ENCODE data around the gene C19orf47. TPM values are rescaled to one million over a fixed set of nuclear protein-coding genes. Genes with fewer than 3 reads are reported as not detected.

The C19orf47 gene
- total and polyA plus RNA-seq, 10 donors, result 8.2 to 21.9 (median 13.0) TPM

GRCh38 chr19:40270362-40271089 lies 77.7 kb downstream of the C19orf47 start:
- Histone ChIP-seq H3K27ac (no peak overlapping the region), H3K4me3 (no peak overlapping the region), H3K4me1 (peaks cover 21 to 96% (median 59%) of the 10 kb centered on the region in 6 donors), H3K9me3 (no peaks in the 10 kb centered on the region), H3K27me3 (replicated peaks in 1 of 7) (no peaks in the 10 kb centered on the region), H3K36me3 (peaks cover 0 to 60% (median 0%) of the 10 kb centered on the region in 6 donors)
- intact Hi-C loops (cut with DNase I; ENCODE audit: low total_unique reads), result no loop called here
- DNase-seq, result no peak
- TF ChIP-seq POLR2A (IDR thresholded peaks at IDR 0.05) (no peak), CTCF (IDR thresholded peaks at IDR 0.05 in 8 of 11, conservative IDR thresholded peaks at IDR 0.05 in 3 of 11) (peak in 1 of 11 experiments; percentile 6)
- WGBS, 5 donors, result 76 to 86% (median 81%) methylated on average over 11 to 12 of the region's 12 CpGs

Small RNA genes lying within 50 kb of the gene (microRNA-seq; reads per million reads assigned to microRNA genes)
- gene MIR641 (13.0 to 23.8 (median 23.5) reads per million in 3 donors), gene MIR6796 (0.28 to 1.1 (median 0.35) reads per million in 3 donors)

Small RNA genes lying within 50 kb of the gene (small RNA-seq; reads per million reads assigned to genes)
- gene MIR641 (0.14 to 0.60 (median 0.34) reads per million in 4 donors), gene MIR6796 (0 to 0.14 (median 0.03) reads per million in 4 donors), gene RF00019 (0 reads per million in 4 donors), gene RNU6-945P (0 reads per million in 4 donors)

Other genes with a start within 250 kb of the C19orf47 start
- 10 to 100 TPM; 14.0 to 25.6 (median 17.9) TPM for gene MAP3K10, start 157.0 kb downstream of the C19orf47 start, total RNA-seq
- gene MAP3K10, start 157.0 kb downstream of the C19orf47 start, polyA plus RNA-seq, result 10 to 100 TPM in 1 of 3 donors, 1 to 10 TPM in 2; 4.3 to 23.0 (median 8.4) TPM
- gene TTC9B, start 130.0 kb downstream of the C19orf47 start, total RNA-seq, result not detected
- gene TTC9B, start 130.0 kb downstream of the C19orf47 start, polyA plus RNA-seq, result not detected
- gene CCNP, start 121.7 kb downstream of the C19orf47 start, total RNA-seq, result under 1 TPM in 2 of 7 donors, not detected in 5; 0.43 to 0.47 TPM
- gene CCNP, start 121.7 kb downstream of the C19orf47 start, polyA plus RNA-seq, result under 1 TPM; 0.18 to 0.43 (median 0.26) TPM
- gene AKT2, start 63.1 kb downstream of the C19orf47 start, total RNA-seq, result 100 to 1,000 TPM in 4 of 7 donors, 10 to 100 TPM in 3; 95.1 to 134 (median 112) TPM
- gene AKT2, start 63.1 kb downstream of the C19orf47 start, polyA plus RNA-seq, result 10 to 100 TPM; 28.8 to 75.7 (median 37.1) TPM
- 100 to 1,000 TPM; 187 to 589 (median 326) TPM for gene PLD3, start 298 bp upstream of the C19orf47 start, total RNA-seq
- 100 to 1,000 TPM in 1 of 3 donors, 10 to 100 TPM in 2; 61.3 to 120 (median 81.6) TPM for gene PLD3, start 298 bp upstream of the C19orf47 start, polyA plus RNA-seq
- gene HIPK4, start 41.8 kb upstream of the C19orf47 start, total RNA-seq, result under 1 TPM in 1 of 7 donors, not detected in 6; 0.19 TPM
- gene HIPK4, start 41.8 kb upstream of the C19orf47 start, polyA plus RNA-seq, result under 1 TPM in 1 of 3 donors, not detected in 2; 0.08 TPM
- gene PRX, start 65.0 kb upstream of the C19orf47 start, total RNA-seq, result 1 to 10 TPM; 1.7 to 3.4 (median 3.0) TPM
- gene PRX, start 65.0 kb upstream of the C19orf47 start, polyA plus RNA-seq, result 1 to 10 TPM in 1 of 3 donors, under 1 TPM in 2; 0.50 to 1.8 (median 0.56) TPM
- 10 to 100 TPM in 6 of 7 donors, 1 to 10 TPM in 1; 9.8 to 19.7 (median 13.2) TPM for gene SERTAD1, start 77.6 kb upstream of the C19orf47 start, total RNA-seq
- 10 to 100 TPM in 1 of 3 donors, 1 to 10 TPM in 2; 8.5 to 14.9 (median 9.4) TPM for gene SERTAD1, start 77.6 kb upstream of the C19orf47 start, polyA plus RNA-seq
- gene SERTAD3, start 95.9 kb upstream of the C19orf47 start, total RNA-seq, result 10 to 100 TPM; 21.5 to 51.4 (median 30.9) TPM
- 10 to 100 TPM; 21.8 to 32.6 (median 23.5) TPM for gene SERTAD3, start 95.9 kb upstream of the C19orf47 start, polyA plus RNA-seq
- gene BLVRB, start 117.3 kb upstream of the C19orf47 start, total RNA-seq, result 100 to 1,000 TPM in 6 of 7 donors, 10 to 100 TPM in 1; 92.3 to 243 (median 179) TPM
- 100 to 1,000 TPM in 2 of 3 donors, 10 to 100 TPM in 1; 90.6 to 215 (median 136) TPM for gene BLVRB, start 117.3 kb upstream of the C19orf47 start, polyA plus RNA-seq
- 1 to 10 TPM in 3 of 7 donors, under 1 TPM in 4; 0.32 to 2.3 (median 0.85) TPM for gene SPTBN4, start 118.6 kb upstream of the C19orf47 start, total RNA-seq
- under 1 TPM; 0.30 to 0.61 (median 0.35) TPM for gene SPTBN4, start 118.6 kb upstream of the C19orf47 start, polyA plus RNA-seq
- 100 to 1,000 TPM; 127 to 282 (median 151) TPM for gene SHKBP1, start 228.5 kb upstream of the C19orf47 start, total RNA-seq
- gene SHKBP1, start 228.5 kb upstream of the C19orf47 start, polyA plus RNA-seq, result 100 to 1,000 TPM; 102 to 164 (median 152) TPM